HepG2 (cell line): ENCODE measurements around the gene IRX4. TPM values are rescaled to one million over a fixed set of nuclear protein-coding genes. Genes with fewer than 3 reads are reported as not detected.

Source experiments
- ATAC-seq: fragments of 200-7000 bp; cut with Tn5 transposase; 3 replicates; pipeline ENCODE4 v1.9.1; 2020; ENCODE audit warnings: mild to moderate bottlenecking, moderate library complexity
- BruUV-seq: library from RNA; stranded (reverse); fragments of 400-500 nt; replicated peaks from 2 replicates; lab custom pipeline; 2021; lab: Mats Ljungman, UMichigan
- CTCF ChIA-PET: fragments of 300-600 bp; formaldehyde crosslinking; extraction: SDS; loops from one replicate; lab custom pipeline; 2021; ENCODE audit warnings: low total read pairs, inconsistent platforms, low intra/inter-chr PET ratio; lab: Yijun Ruan, JAX
- POLR2A ChIA-PET: fragments of 350-600 bp; sonication (Branson Sonifier 250); formaldehyde crosslinking; loops from one replicate; lab custom pipeline; 2020; ENCODE audit warnings: antibody characterized with exemption, inconsistent platforms; lab: Yijun Ruan, JAX
- DNase-seq: peaks from one replicate; pipeline ENCODE4 v3.0.0-alpha.2; 2015; ENCODE audit warnings: low spot score
- FAIRE-seq: peaks from 3 replicates; lab custom pipeline; 2011; peaks lifted over from hg19 to GRCh38; lab: Jason Lieb, UNC
- H2AFZ ChIP-seq: one replicate; pipeline ENCODE4 v1.6.1; 2011; ENCODE audit warnings: low read length, inconsistent platforms
- H3K27ac ChIP-seq: fragments of 300-600 bp; 3 replicates; pipeline ENCODE4 v1.8.0; 2011; ENCODE audit warnings: mixed run types, mild to moderate bottlenecking, mixed read lengths, low read length, inconsistent platforms; ENCODE audit not compliant: insufficient read depth; ENCODE audit errors: extremely low read length
- H3K27me3 ChIP-seq, 2 experiments: fragments of 200-600 bp in 1 of 2; 2 replicates in 1 of 2; 3 replicates in 1 of 2; pipeline versions ENCODE4 v1.6.0 to v1.8.0; 2011; ENCODE audit warnings: low read length in 2 of 2, mild to moderate bottlenecking in 2 of 2, moderate library complexity in 2 of 2, inconsistent platforms in 1 of 2; ENCODE audit not compliant: insufficient read depth in 2 of 2, control insufficient read depth in 1 of 2
- H3K36me3 ChIP-seq, 2 experiments: fragments of 200-600 bp in 1 of 2; replicated peaks in 1 of 2; 2 replicates in 1 of 2; 3 replicates in 1 of 2; pipeline versions ENCODE4 v1.5.1 to v1.8.0; 2011; ENCODE audit warnings: low read length in 2 of 2, inconsistent platforms in 1 of 2; ENCODE audit not compliant: insufficient read depth in 2 of 2, control insufficient read depth in 1 of 2
- H3K4me1 ChIP-seq: 2 replicates; pipeline ENCODE4 v1.5.1; 2012; ENCODE audit warnings: low read length, inconsistent platforms; ENCODE audit not compliant: insufficient read depth
- H3K4me2 ChIP-seq: 2 replicates; pipeline ENCODE4 v1.6.0; 2011; ENCODE audit warnings: low read depth, low read length, inconsistent platforms
- H3K4me3 ChIP-seq, 3 experiments: fragments of 200-600 bp in 1 of 3; sonication (generic), shearing (Covaris generic) in 1 of 3; replicated peaks in 1 of 3; 2 replicates each; pipeline ENCODE4 v1.5.1; 2011 to 2016; ENCODE audit warnings: low read length in 3 of 3, inconsistent platforms in 2 of 3, low read depth in 2 of 3, mild to moderate bottlenecking in 2 of 3, control low read depth in 1 of 3, mixed read lengths in 1 of 3; ENCODE audit not compliant: insufficient read depth in 1 of 3
- H3K79me2 ChIP-seq: one replicate; pipeline ENCODE4 v1.6.1; 2011; ENCODE audit warnings: low read length, inconsistent platforms; ENCODE audit not compliant: insufficient read depth
- H3K9ac ChIP-seq: 2 replicates; pipeline ENCODE4 v1.6.0; 2011; ENCODE audit warnings: mild to moderate bottlenecking, low read depth, low read length, inconsistent platforms; ENCODE audit not compliant: insufficient read depth
- H3K9me3 ChIP-seq: 2 replicates; pipeline ENCODE4 v1.5.1; 2012; ENCODE audit warnings: mild to moderate bottlenecking, low read length
- H4K20me1 ChIP-seq: 2 replicates; pipeline ENCODE4 v1.6.0; 2011; ENCODE audit warnings: inconsistent platforms, mild to moderate bottlenecking, low read length, moderate library complexity; ENCODE audit not compliant: insufficient read depth
- CSRNP1 ChIP-seq: sonication (generic); formaldehyde crosslinking; IDR thresholded peaks from 2 replicates; pipeline ENCODE4 v1.8.1; 2023; ENCODE audit warnings: mild to moderate bottlenecking, missing genetic modification reagents
- HNF1A ChIP-seq, 2 experiments: sonication (generic) in 1 of 2; formaldehyde crosslinking in 1 of 2; IDR thresholded peaks; 2 replicates each; pipeline versions ENCODE4 v1.4.0 to v1.6.1; 2016 to 2020; ENCODE audit warnings: borderline replicate concordance in 1 of 2, low read depth in 1 of 2, mild to moderate bottlenecking in 1 of 2, missing genetic modification reagents in 1 of 2
- PHF20 ChIP-seq: sonication (generic); formaldehyde crosslinking; IDR thresholded peaks from 2 replicates; pipeline ENCODE4 v1.5.0; 2020; ENCODE audit warnings: mild to moderate bottlenecking, missing genetic modification reagents
- RAD51 ChIP-seq: fragments of 450-650 bp; IDR thresholded peaks from 2 replicates; pipeline ENCODE4 v1.6.1; 2016; ENCODE audit warnings: borderline replicate concordance
- SALL2 ChIP-seq: sonication (generic); formaldehyde crosslinking; IDR thresholded peaks from 2 replicates; pipeline ENCODE4 v1.8.1; 2023; ENCODE audit warnings: mild to moderate bottlenecking, missing genetic modification reagents, inconsistent platforms
- WGBS: methylation state at CpG from one replicate; pipeline ENCODE4 v1.1.6; 2017; ENCODE audit warnings: low lambda C conversion rate; 5-methylcytosine and 5-hydroxymethylcytosine counted together
- in situ Hi-C: cut with HindIII; loops from 2 replicates; pipeline ENCODE4 v1.10.0; 2017; ENCODE audit warnings: low pct_unique_long_range_greater_than_20kb; ENCODE audit not compliant: extremely low pct_ligation_motif_present
- intact Hi-C: fragments of 100-400 bp; cut with micrococcal nuclease; formaldehyde crosslinking; loops from one replicate; pipeline ENCODE4 v1.10.0; 2022; ENCODE audit not compliant: unreplicated experiment
- polyA plus RNA-seq, 8 experiments: library from polyadenylated mRNA; depleted of rRNA in 3 of 8; stranded (reverse) in 7 of 8; unstranded in 1 of 8; fragments of >200 nt; fragmentation: Illumina TruSeq in 4 of 8; extraction: Trizol in 4 of 8; gene quantifications; 2 replicates each; pipeline versions ENCODE4 v1.2.1 to v1.2.3, GENCODE V29; 2011 to 2016; ENCODE audit warnings: low read depth in 4 of 8, missing spikeins in 1 of 8, mixed read lengths in 1 of 8; ENCODE audit not compliant: insufficient read depth in 1 of 8
- total RNA-seq, 5 experiments: library from RNA; depleted of rRNA; stranded (reverse); fragments of >200 nt; fragmentation: Illumina TruSeq; extraction: Trizol; gene quantifications; 2 replicates each; pipeline ENCODE4 v1.2.3, GENCODE V29; 2016; ENCODE audit warnings: low read depth in 1 of 5

Gene IRX4
- total and polyA plus RNA-seq, 2 of the 13 experiments (the other 11 are each of a cell fraction or from before 2014, with no cell fraction given): not detected

GRCh38 chr5:1868886-1869475, 13.7 kb downstream of the IRX4 start:
- no peak overlapping the region for H3K27ac ChIP-seq
- no peak for FAIRE-seq
- H2AFZ ChIP-seq: no peak overlapping the region
- POLR2A ChIA-PET: no interaction called here
- 18% methylated on average over 12 of the region's 19 CpGs for WGBS
- no peaks in the 10 kb centered on the region for H4K20me1 ChIP-seq
- no peak overlapping the region for H3K4me2 ChIP-seq
- no peaks in the 10 kb centered on the region for H3K9me3 ChIP-seq
- intact Hi-C loops (no loop called here), in situ Hi-C loops (no loop called here)
- H3K4me3 ChIP-seq: no peak overlapping the region
- no peaks in the 10 kb centered on the region for H3K36me3 ChIP-seq
- TF ChIP-seq RAD51 (peak; percentile 29; the same call in 1 of the 2 replicates), PHF20 (CRISPR knock-in tag) (no peak)
- no peak overlapping the region for H3K9ac ChIP-seq
- H3K27me3 ChIP-seq: peaks cover 3 to 59% of the 10 kb centered on the region in 2 experiments; a peak in 4 of 5 replicates
- ATAC-seq: no peak
- CTCF ChIA-PET: no interaction called here
- BruUV-seq: no TSS peak
- no peaks in the 10 kb centered on the region for H3K79me2 ChIP-seq
- H3K4me1 ChIP-seq: 0 out of 2 replicates have a peak, but pooled peaks cover 5% of the 10 kb centered on the region
- DNase-seq: no peak

- Histone ChIP-seq H3K79me2 (no peaks in the 10 kb centered on the region), H3K9me3 (no peaks in the 10 kb centered on the region), H3K4me1 (0 out of 2 replicates have a peak, but pooled peaks cover 5% of the 10 kb centered on the region), H4K20me1 (no peaks in the 10 kb centered on the region), H3K27ac (no peak overlapping the region), H3K9ac (no peak overlapping the region), H2AFZ (no peak overlapping the region), H3K4me2 (no peak overlapping the region), H3K4me3 (no peak overlapping the region), H3K27me3 (peaks cover 9 to 62% of the 10 kb centered on the region in 2 experiments; a peak in 4 of 5 replicates), H3K36me3 (no peaks in the 10 kb centered on the region)
- intact Hi-C loops (no loop called here), in situ Hi-C loops (no loop called here)
- FAIRE-seq (no peak), ATAC-seq (no peak), DNase-seq (no peak)
- 55% methylated on average over 12 of the region's 20 CpGs for WGBS
- BruUV-seq: no TSS peak
- ChIA-PET POLR2A (no interaction called here), CTCF (no interaction called here)
- no peak for TF ChIP-seq CSRNP1
- no peak for TF ChIP-seq SALL2 (CRISPR knock-in tag)
- no peak for TF ChIP-seq HNF1A (IDR thresholded peaks at IDR 0.05; ENCODE audit: low read depth)
- no peak for TF ChIP-seq HNF1A (CRISPR knock-in tag; IDR thresholded peaks at IDR 0.05; ENCODE audit: borderline replicate concordance)
These were observed 14.9 kb downstream of the IRX4 start for GRCh38 chr5:1867815-1868143.
